Measurements from ENCODE around the gene MAPK13. TPM values are rescaled to one million over a fixed set of nuclear protein-coding genes. Genes with fewer than 3 reads are reported as not detected.

MAPK13 gene
- total RNA-seq, 5 donors from 2014 or later (not counting 1 experiment from before 2014, with no cell fraction given): 38.2 to 45.6 (median 44.1) TPM

- 100% methylated on average over 4 of the region's 7 CpGs for WGBS (ENCODE audit: insufficient coverage)
- no peaks in the 10 kb centered on the region for H3K27me3 ChIP-seq (replicated peaks in 1 of 2; ENCODE audit: control insufficient read depth in 2 of 2, extremely low read depth in 1 of 2, insufficient read depth in 2 of 2, low read length in 1 of 2)
- Mint-ChIP-seq H3K36me3 (peaks cover 31% of the 10 kb centered on the region), H3K27me3 (no peaks in the 10 kb centered on the region), H3K9me3 (no peaks in the 10 kb centered on the region), H3K4me3 (no peak overlapping the region), H3K27ac (peak overlapping the region; percentile 16 to 36), H3K4me1 (peaks cover 65 to 81% (median 79%) of the 10 kb centered on the region in 3 donors)
- ATAC-seq (replicated peaks in 1 of 4) (no peak), DNase-seq (no peak)
- no peak overlapping the region for H3K27ac ChIP-seq (ENCODE audit: low read length)
- no peak overlapping the region for H3K4me3 ChIP-seq (ENCODE audit: control insufficient read depth in 1 of 2, extremely low read depth in 1 of 2, low read length in 1 of 2)
- ChIA-PET CTCF (no interaction called here), POLR2A (no interaction called here)
- H3K4me1 ChIP-seq (ENCODE audit: control insufficient read depth in 1 of 2, extremely low read depth in 1 of 2, insufficient read depth in 2 of 2, low read length in 2 of 2): peaks cover 53 to 61% of the 10 kb centered on the region in 2 experiments
- peaks cover 0 to 24% of the 10 kb centered on the region in 2 donors for H3K36me3 ChIP-seq (ENCODE audit: control insufficient read depth in 2 of 2, extremely low read depth in 1 of 2, insufficient read depth in 1 of 2, low read length in 1 of 2)
- no peaks in the 10 kb centered on the region for H3K9me3 ChIP-seq
These were observed 18.8 kb upstream of the MAPK13 start for GRCh38 chr6:36111526-36111925.

- H3K27ac ChIP-seq (ENCODE audit: low read length): peak overlapping the region; percentile 72
- no peak overlapping the region for H3K4me3 ChIP-seq (ENCODE audit: control insufficient read depth in 1 of 2, extremely low read depth in 1 of 2, low read length in 1 of 2)
- peak overlapping the region; percentile 70 to 95 for H3K27ac Mint-ChIP-seq
These were observed 17.3 kb upstream of the MAPK13 start for GRCh38 chr6:36113049-36113448.

GRCh38 chr6:36113703-36114102 lies 16.6 kb upstream of the MAPK13 start:
- Histone ChIP-seq H3K27ac (ENCODE audit: low read length) (peak overlapping the region; percentile 72), H3K27me3 (replicated peaks in 1 of 2; ENCODE audit: control insufficient read depth in 2 of 2, extremely low read depth in 1 of 2, insufficient read depth in 2 of 2, low read length in 1 of 2) (no peaks in the 10 kb centered on the region), H3K4me1 (ENCODE audit: control insufficient read depth in 1 of 2, extremely low read depth in 1 of 2, insufficient read depth in 2 of 2, low read length in 2 of 2) (peaks cover 68 to 71% of the 10 kb centered on the region in 2 experiments), H3K4me3 (ENCODE audit: control insufficient read depth in 1 of 2, extremely low read depth in 1 of 2, low read length in 1 of 2) (no peak overlapping the region), H3K36me3 (ENCODE audit: control insufficient read depth in 2 of 2, extremely low read depth in 1 of 2, insufficient read depth in 1 of 2, low read length in 1 of 2) (peaks cover 0 to 8% of the 10 kb centered on the region in 2 donors), H3K9me3 (no peaks in the 10 kb centered on the region)
- ChIA-PET CTCF (interaction anchor here (0.7 to 1.1 kb wide), 2 partner anchors 18 to 266 kb away, joined by 3 to 5 read pairs; no protein-coding TSS in a partner anchor), POLR2A (no interaction called here)
- Mint-ChIP-seq H3K36me3 (peaks cover 24% of the 10 kb centered on the region), H3K4me1 (peaks cover 71 to 88% (median 84%) of the 10 kb centered on the region in 3 donors), H3K27me3 (no peaks in the 10 kb centered on the region), H3K4me3 (peak overlapping the region in 1 of 3 donors; percentile 70), H3K27ac (peak overlapping the region; percentile 70 to 95), H3K9me3 (no peaks in the 10 kb centered on the region)
- DNase-seq (no peak), ATAC-seq (replicated peaks in 1 of 4) (no peak)
- 100% methylated on average over 1 of the region's 2 CpGs for WGBS (ENCODE audit: insufficient coverage)

More at GRCh38 chr6:36113049-36113448, 17.3 kb upstream of the MAPK13 start:
- no peaks in the 10 kb centered on the region for H3K9me3 ChIP-seq
- Mint-ChIP-seq H3K36me3 (peaks cover 25% of the 10 kb centered on the region), H3K4me1 (peaks cover 71 to 88% (median 84%) of the 10 kb centered on the region in 3 donors), H3K27me3 (no peaks in the 10 kb centered on the region), H3K9me3 (no peaks in the 10 kb centered on the region), H3K4me3 (no peak overlapping the region)
- peaks cover 68 to 71% of the 10 kb centered on the region in 2 experiments for H3K4me1 ChIP-seq (ENCODE audit: control insufficient read depth in 1 of 2, extremely low read depth in 1 of 2, insufficient read depth in 2 of 2, low read length in 2 of 2)
- ChIA-PET POLR2A (interaction anchor here in 1 of 2 donors (0.7 kb wide), 1 partner anchor 316 kb away, joined by 9 read pairs; no protein-coding TSS in a partner anchor), CTCF (interaction anchor here in 1 of 2 donors (0.5 to 1.1 kb wide), 4 partner anchors 8 to 1403 kb away, joined by 3 to 4 read pairs (median 3); no protein-coding TSS in a partner anchor)
- DNase-seq (no peak), ATAC-seq (replicated peaks in 1 of 4) (no peak)
- H3K27me3 ChIP-seq (replicated peaks in 1 of 2; ENCODE audit: control insufficient read depth in 2 of 2, extremely low read depth in 1 of 2, insufficient read depth in 2 of 2, low read length in 1 of 2): no peaks in the 10 kb centered on the region
- peaks cover 0 to 14% of the 10 kb centered on the region in 2 donors for H3K36me3 ChIP-seq (ENCODE audit: control insufficient read depth in 2 of 2, extremely low read depth in 1 of 2, insufficient read depth in 1 of 2, low read length in 1 of 2)

GRCh38 chr6:36114798-36115408 lies 15.4 kb upstream of the MAPK13 start:
- H3K4me3 ChIP-seq (ENCODE audit: control insufficient read depth in 1 of 2, extremely low read depth in 1 of 2, low read length in 1 of 2): no peak overlapping the region
- ChIA-PET CTCF (interaction anchor here in 1 of 2 donors (0.6 to 1.1 kb wide), 2 partner anchors 19 to 38 kb away, joined by 3 to 4 read pairs; no protein-coding TSS in a partner anchor), POLR2A (interaction anchor here in 1 of 2 donors (0.6 kb wide), 1 partner anchor 8 kb away, joined by 3 read pairs; no protein-coding TSS in a partner anchor)
- peak overlapping the region; percentile 93 to 95 for H3K27ac Mint-ChIP-seq
- H3K9me3 Mint-ChIP-seq: no peaks in the 10 kb centered on the region
- DNase-seq (peak in 2 of 35 experiments; percentile 23 to 63), ATAC-seq (replicated peaks in 1 of 4) (peak; percentile 25 to 52 (median 40))
- no peaks in the 10 kb centered on the region for H3K27me3 ChIP-seq (replicated peaks in 1 of 2; ENCODE audit: control insufficient read depth in 2 of 2, extremely low read depth in 1 of 2, insufficient read depth in 2 of 2, low read length in 1 of 2)
- H3K4me3 Mint-ChIP-seq: peak overlapping the region; percentile 53 to 70 (median 66)
- WGBS (ENCODE audit: insufficient coverage): 3% methylated on average over 4 of the region's 4 CpGs
- H3K36me3 ChIP-seq (ENCODE audit: control insufficient read depth in 2 of 2, extremely low read depth in 1 of 2, insufficient read depth in 1 of 2, low read length in 1 of 2): peaks cover 0 to 6% of the 10 kb centered on the region in 2 donors
- no peaks in the 10 kb centered on the region for H3K27me3 Mint-ChIP-seq
- H3K4me1 Mint-ChIP-seq: peaks cover 71 to 88% (median 84%) of the 10 kb centered on the region in 3 donors
- H3K9me3 ChIP-seq: no peaks in the 10 kb centered on the region
- H3K4me1 ChIP-seq (ENCODE audit: control insufficient read depth in 1 of 2, extremely low read depth in 1 of 2, insufficient read depth in 2 of 2, low read length in 2 of 2): peaks cover 71 to 73% of the 10 kb centered on the region in 2 experiments
- peaks cover 15% of the 10 kb centered on the region for H3K36me3 Mint-ChIP-seq
- H3K27ac ChIP-seq (ENCODE audit: low read length): peak overlapping the region; percentile 72

- no peaks in the 10 kb centered on the region for H3K9me3 Mint-ChIP-seq
- no peaks in the 10 kb centered on the region for H3K27me3 Mint-ChIP-seq
- POLR2A ChIA-PET: no interaction called here
- CTCF ChIA-PET: interaction anchor here (0.6 to 1.0 kb wide), 3 partner anchors 15 to 39 kb away, joined by 3 to 4 read pairs (median 3); no protein-coding TSS in a partner anchor
- Histone ChIP-seq H3K9me3 (no peaks in the 10 kb centered on the region), H3K4me1 (ENCODE audit: control insufficient read depth in 1 of 2, extremely low read depth in 1 of 2, insufficient read depth in 2 of 2, low read length in 2 of 2) (peaks cover 71 to 75% of the 10 kb centered on the region in 2 experiments), H3K36me3 (ENCODE audit: control insufficient read depth in 2 of 2, extremely low read depth in 1 of 2, insufficient read depth in 1 of 2, low read length in 1 of 2) (peaks cover 0 to 1% of the 10 kb centered on the region in 2 donors), H3K27ac (ENCODE audit: low read length) (peak overlapping the region; percentile 58), H3K4me3 (ENCODE audit: control insufficient read depth in 1 of 2, extremely low read depth in 1 of 2, low read length in 1 of 2) (peak overlapping the region in 1 of 2 donors; percentile 32), H3K27me3 (replicated peaks in 1 of 2; ENCODE audit: control insufficient read depth in 2 of 2, extremely low read depth in 1 of 2, insufficient read depth in 2 of 2, low read length in 1 of 2) (no peaks in the 10 kb centered on the region)
- 48% methylated on average over 3 of the region's 10 CpGs for WGBS (ENCODE audit: insufficient coverage)
- no peak for ATAC-seq (replicated peaks in 1 of 4)
- H3K36me3 Mint-ChIP-seq: peaks cover 11% of the 10 kb centered on the region
- H3K4me3 Mint-ChIP-seq: peak overlapping the region in 2 of 3 donors; percentile 66 to 70
- no peak for DNase-seq
- H3K27ac Mint-ChIP-seq: peak overlapping the region; percentile 93 to 95
- H3K4me1 Mint-ChIP-seq: peaks cover 72 to 88% (median 84%) of the 10 kb centered on the region in 3 donors
These were observed 14.9 kb upstream of the MAPK13 start for GRCh38 chr6:36115412-36115811.

GRCh38 chr6:36116066-36116864 lies 14.0 kb upstream of the MAPK13 start:
- H3K36me3 Mint-ChIP-seq: peaks cover 11% of the 10 kb centered on the region
- ATAC-seq (replicated peaks in 1 of 4): no peak

More at GRCh38 chr6:36116066-36116864, 14.0 kb upstream of the MAPK13 start:
- Mint-ChIP-seq H3K27ac (peak overlapping the region; percentile 67 to 96), H3K4me1 (peaks cover 80 to 91% (median 89%) of the 10 kb centered on the region in 3 donors), H3K4me3 (peak overlapping the region in 1 of 3 donors; percentile 70), H3K9me3 (no peaks in the 10 kb centered on the region), H3K27me3 (no peaks in the 10 kb centered on the region)
- no peak for DNase-seq
- no peaks in the 10 kb centered on the region for H3K27me3 ChIP-seq (replicated peaks in 1 of 2; ENCODE audit: control insufficient read depth in 2 of 2, extremely low read depth in 1 of 2, insufficient read depth in 2 of 2, low read length in 1 of 2)
- peaks cover 75 to 79% of the 10 kb centered on the region in 2 experiments for H3K4me1 ChIP-seq (ENCODE audit: control insufficient read depth in 1 of 2, extremely low read depth in 1 of 2, insufficient read depth in 2 of 2, low read length in 2 of 2)
- ChIA-PET POLR2A (no interaction called here), CTCF (interaction anchor here (0.6 to 1.0 kb wide), 2 partner anchors 16 to 21 kb away, joined by 3 read pairs; no protein-coding TSS in a partner anchor)
- H3K27ac ChIP-seq (ENCODE audit: low read length): peak overlapping the region; percentile 58
- WGBS (ENCODE audit: insufficient coverage): 89% methylated on average over 3 of the region's 3 CpGs
- no peaks in the 10 kb centered on the region for H3K36me3 ChIP-seq (ENCODE audit: control insufficient read depth in 2 of 2, extremely low read depth in 1 of 2, insufficient read depth in 1 of 2, low read length in 1 of 2)
- no peaks in the 10 kb centered on the region for H3K9me3 ChIP-seq
- no peak overlapping the region for H3K4me3 ChIP-seq (ENCODE audit: control insufficient read depth in 1 of 2, extremely low read depth in 1 of 2, low read length in 1 of 2)

All from T-cell (primary cell).